HepG2 (cell line): ENCODE measurements around the gene PPIL3. TPM values are rescaled to one million over a fixed set of nuclear protein-coding genes. Genes with fewer than 3 reads are reported as not detected.

Experiments used
- FOXK1 ChIP-seq: sonication (generic); formaldehyde crosslinking; IDR thresholded peaks from 2 replicates; pipeline ENCODE4 v1.4.0; 2020; ENCODE audit warnings: low read depth, missing genetic modification reagents, borderline replicate concordance
- HIVEP1 ChIP-seq: sonication (generic); formaldehyde crosslinking; IDR thresholded peaks from 2 replicates; pipeline ENCODE4 v1.4.0; 2020; ENCODE audit warnings: mild to moderate bottlenecking, missing genetic modification reagents
- polyA plus RNA-seq, 8 experiments: library from polyadenylated mRNA; depleted of rRNA in 3 of 8; stranded (reverse) in 7 of 8; unstranded in 1 of 8; fragments of >200 nt; fragmentation: Illumina TruSeq in 4 of 8; extraction: Trizol in 4 of 8; gene quantifications; 2 replicates each; pipeline versions ENCODE4 v1.2.1 to v1.2.3, GENCODE V29; 2011 to 2016; ENCODE audit warnings: low read depth in 4 of 8, missing spikeins in 1 of 8, mixed read lengths in 1 of 8; ENCODE audit not compliant: insufficient read depth in 1 of 8
- total RNA-seq, 5 experiments: library from RNA; depleted of rRNA; stranded (reverse); fragments of >200 nt; fragmentation: Illumina TruSeq; extraction: Trizol; gene quantifications; 2 replicates each; pipeline ENCODE4 v1.2.3, GENCODE V29; 2016; ENCODE audit warnings: low read depth in 1 of 5
- TF ChIP-seq, protein P1 (sequence below): sonication (generic); formaldehyde crosslinking; IDR thresholded peaks from 2 replicates; pipeline ENCODE4 v1.4.0; 2020; ENCODE audit warnings: missing genetic modification reagents
- TF ChIP-seq, protein P2 (sequence below): sonication (generic); formaldehyde crosslinking; IDR thresholded peaks from 2 replicates; pipeline ENCODE4 v1.4.0; 2020; ENCODE audit warnings: missing genetic modification reagents
- TF ChIP-seq, protein P3 (sequence below): sonication (generic); formaldehyde crosslinking; IDR thresholded peaks from 2 replicates; pipeline ENCODE4 v1.4.0; 2020; ENCODE audit warnings: mild to moderate bottlenecking, missing genetic modification reagents

The PPIL3 gene
- total and polyA plus RNA-seq, 2 of the 13 experiments (the other 11 are each of a cell fraction or from before 2014, with no cell fraction given) = 98.7 to 107 TPM

DNA sequence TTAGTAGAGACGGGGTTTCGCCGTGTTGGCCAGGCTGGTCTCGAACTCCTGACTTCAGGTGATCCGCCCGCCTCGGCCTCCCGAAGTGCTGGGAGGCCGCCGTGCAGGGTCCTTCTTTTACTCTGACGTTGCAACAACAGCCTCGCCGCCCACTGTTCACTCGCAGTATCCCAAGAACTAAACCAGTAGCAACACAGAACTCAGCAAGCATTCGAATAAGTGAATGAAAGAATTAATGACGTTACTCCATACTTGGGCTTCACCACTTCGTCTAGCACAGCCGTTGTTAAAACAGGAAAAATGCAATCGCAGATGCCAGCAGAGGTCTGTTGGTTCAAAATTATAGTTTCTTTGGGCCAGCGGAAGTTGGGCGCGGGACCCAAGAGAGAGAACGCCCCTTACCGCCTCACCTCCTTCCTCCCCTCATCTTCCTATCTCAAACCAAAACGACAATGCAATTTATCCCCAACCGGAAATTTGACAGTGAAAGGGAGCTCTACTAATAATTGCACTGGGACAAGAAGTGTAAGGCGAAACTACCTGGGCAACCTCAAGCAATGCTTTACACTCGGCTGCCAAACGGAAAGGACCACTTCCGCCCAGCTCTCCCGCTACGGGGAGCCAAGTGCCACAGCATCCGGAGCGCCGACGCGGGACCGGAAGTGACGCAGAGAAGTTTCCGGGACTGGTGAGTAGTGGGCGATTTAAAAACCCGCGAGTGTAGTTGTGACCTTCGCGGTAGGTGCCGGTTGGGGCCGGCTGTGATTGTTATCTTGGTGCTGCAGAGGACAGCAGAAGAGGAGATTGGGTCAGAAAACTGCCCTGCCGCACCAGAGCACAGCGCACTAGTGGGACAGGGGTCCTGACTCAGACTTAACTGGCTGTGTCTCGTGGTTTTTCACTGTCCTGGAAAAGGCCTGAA, at the start of gene PPIL3, which contains the start of gene NIF3L1 (continued):
- TF ChIP-seq, protein P1, sequence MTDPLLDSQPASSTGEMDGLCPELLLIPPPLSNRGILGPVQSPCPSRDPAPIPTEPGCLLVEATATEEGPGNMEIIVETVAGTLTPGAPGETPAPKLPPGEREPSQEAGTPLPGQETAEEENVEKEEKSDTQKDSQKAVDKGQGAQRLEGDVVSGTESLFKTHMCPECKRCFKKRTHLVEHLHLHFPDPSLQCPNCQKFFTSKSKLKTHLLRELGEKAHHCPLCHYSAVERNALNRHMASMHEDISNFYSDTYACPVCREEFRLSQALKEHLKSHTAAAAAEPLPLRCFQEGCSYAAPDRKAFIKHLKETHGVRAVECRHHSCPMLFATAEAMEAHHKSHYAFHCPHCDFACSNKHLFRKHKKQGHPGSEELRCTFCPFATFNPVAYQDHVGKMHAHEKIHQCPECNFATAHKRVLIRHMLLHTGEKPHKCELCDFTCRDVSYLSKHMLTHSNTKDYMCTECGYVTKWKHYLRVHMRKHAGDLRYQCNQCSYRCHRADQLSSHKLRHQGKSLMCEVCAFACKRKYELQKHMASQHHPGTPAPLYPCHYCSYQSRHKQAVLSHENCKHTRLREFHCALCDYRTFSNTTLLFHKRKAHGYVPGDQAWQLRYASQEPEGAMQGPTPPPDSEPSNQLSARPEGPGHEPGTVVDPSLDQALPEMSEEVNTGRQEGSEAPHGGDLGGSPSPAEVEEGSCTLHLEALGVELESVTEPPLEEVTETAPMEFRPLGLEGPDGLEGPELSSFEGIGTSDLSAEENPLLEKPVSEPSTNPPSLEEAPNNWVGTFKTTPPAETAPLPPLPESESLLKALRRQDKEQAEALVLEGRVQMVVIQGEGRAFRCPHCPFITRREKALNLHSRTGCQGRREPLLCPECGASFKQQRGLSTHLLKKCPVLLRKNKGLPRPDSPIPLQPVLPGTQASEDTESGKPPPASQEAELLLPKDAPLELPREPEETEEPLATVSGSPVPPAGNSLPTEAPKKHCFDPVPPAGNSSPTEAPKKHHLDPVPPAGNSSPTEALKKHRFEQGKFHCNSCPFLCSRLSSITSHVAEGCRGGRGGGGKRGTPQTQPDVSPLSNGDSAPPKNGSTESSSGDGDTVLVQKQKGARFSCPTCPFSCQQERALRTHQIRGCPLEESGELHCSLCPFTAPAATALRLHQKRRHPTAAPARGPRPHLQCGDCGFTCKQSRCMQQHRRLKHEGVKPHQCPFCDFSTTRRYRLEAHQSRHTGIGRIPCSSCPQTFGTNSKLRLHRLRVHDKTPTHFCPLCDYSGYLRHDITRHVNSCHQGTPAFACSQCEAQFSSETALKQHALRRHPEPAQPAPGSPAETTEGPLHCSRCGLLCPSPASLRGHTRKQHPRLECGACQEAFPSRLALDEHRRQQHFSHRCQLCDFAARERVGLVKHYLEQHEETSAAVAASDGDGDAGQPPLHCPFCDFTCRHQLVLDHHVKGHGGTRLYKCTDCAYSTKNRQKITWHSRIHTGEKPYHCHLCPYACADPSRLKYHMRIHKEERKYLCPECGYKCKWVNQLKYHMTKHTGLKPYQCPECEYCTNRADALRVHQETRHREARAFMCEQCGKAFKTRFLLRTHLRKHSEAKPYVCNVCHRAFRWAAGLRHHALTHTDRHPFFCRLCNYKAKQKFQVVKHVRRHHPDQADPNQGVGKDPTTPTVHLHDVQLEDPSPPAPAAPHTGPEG = peak; percentile 71; the same call in 1 of the 2 replicates
- TF ChIP-seq, protein P2, sequence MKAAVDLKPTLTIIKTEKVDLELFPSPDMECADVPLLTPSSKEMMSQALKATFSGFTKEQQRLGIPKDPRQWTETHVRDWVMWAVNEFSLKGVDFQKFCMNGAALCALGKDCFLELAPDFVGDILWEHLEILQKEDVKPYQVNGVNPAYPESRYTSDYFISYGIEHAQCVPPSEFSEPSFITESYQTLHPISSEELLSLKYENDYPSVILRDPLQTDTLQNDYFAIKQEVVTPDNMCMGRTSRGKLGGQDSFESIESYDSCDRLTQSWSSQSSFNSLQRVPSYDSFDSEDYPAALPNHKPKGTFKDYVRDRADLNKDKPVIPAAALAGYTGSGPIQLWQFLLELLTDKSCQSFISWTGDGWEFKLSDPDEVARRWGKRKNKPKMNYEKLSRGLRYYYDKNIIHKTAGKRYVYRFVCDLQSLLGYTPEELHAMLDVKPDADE (CRISPR knock-in tag) = peak; percentile 95
- TF ChIP-seq, protein P3, sequence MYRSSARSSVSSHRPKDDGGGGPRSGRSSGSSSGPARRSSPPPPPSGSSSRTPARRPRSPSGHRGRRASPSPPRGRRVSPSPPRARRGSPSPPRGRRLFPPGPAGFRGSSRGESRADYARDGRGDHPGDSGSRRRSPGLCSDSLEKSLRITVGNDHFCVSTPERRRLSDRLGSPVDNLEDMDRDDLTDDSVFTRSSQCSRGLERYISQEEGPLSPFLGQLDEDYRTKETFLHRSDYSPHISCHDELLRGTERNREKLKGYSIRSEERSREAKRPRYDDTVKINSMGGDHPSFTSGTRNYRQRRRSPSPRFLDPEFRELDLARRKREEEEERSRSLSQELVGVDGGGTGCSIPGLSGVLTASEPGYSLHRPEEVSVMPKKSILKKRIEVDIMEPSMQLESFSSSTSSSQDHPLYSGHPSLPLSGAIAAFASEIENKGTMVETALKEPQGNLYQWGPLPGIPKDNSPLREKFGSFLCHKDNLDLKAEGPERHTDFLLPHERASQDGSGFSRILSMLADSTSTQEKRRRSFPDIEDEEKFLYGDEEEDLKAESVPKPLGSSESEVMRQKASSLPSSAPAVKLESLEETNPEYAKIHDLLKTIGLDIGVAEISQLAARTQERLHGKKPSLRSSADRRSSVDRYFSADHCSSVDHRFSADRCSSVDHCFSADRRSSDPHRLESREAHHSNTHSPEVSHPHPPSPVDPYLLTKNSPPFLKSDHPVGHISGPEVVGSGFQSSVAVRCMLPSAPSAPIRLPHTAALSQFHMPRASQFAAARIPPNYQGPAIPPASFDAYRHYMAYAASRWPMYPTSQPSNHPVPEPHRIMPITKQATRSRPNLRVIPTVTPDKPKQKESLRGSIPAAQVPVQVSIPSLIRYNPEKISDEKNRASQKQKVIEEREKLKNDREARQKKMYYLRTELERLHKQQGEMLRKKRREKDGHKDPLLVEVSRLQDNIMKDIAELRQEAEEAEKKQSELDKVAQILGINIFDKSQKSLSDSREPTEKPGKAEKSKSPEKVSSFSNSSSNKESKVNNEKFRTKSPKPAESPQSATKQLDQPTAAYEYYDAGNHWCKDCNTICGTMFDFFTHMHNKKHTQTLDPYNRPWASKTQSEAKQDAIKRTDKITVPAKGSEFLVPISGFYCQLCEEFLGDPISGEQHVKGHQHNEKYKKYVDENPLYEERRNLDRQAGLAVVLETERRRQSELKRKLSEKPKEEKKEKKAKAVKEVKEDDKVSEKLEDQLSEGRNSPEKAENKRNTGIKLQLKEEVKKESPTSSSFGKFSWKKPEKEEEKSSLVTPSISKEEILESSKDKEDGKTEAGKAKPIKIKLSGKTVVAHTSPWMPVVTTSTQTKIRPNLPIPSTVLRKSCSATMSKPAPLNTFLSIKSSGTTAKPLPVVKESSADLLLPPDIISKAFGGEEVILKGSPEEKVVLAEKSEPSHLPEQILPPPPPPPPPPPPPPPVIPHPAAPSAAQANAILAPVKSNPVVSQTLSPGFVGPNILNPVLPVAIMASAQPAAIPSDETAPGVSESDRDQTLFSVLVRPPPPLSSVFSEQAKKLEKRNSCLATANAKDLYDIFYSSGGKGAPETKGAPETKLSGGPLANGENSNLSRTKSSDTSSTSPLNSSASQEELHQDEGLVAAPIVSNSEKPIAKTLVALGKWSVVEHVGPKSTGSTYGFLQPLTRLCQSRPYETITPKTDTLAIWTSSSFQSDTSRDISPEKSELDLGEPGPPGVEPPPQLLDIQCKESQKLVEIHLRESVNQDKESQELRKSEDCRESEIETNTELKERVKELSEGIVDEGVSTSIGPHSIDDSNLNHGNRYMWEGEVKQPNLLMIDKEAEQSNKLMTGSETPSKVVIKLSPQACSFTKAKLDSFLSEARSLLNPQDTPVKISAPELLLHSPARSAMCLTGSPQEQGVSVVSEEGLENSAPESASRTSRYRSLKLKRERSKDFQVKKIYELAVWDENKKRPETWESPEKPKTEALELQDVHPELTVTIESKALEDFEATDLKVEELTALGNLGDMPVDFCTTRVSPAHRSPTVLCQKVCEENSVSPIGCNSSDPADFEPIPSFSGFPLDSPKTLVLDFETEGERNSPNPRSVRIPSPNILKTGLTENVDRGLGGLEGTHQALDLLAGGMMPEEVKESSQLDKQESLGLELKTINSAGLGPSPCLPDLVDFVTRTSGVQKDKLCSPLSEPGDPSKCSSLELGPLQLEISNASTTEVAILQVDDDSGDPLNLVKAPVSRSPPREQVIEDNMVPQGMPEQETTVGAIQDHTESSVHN (CRISPR knock-in tag) = 0 out of 2 replicates have a peak, but pooled peaks have one; percentile 3
- TF ChIP-seq FOXK1 (CRISPR knock-in tag) = peak; percentile 34; the same call in 1 of the 2 replicates
- TF ChIP-seq HIVEP1 (CRISPR knock-in tag) = peak; percentile 5; the same call in 1 of the 2 replicates
